A549 (cell line): ENCODE data around the gene ETFB. TPM values are rescaled to one million over a fixed set of nuclear protein-coding genes. Genes with fewer than 3 reads are reported as not detected.

Experiments
- ATAC-seq, 2 experiments: fragments of 200-7000 bp in 1 of 2; fragments of >200 bp in 1 of 2; cut with Nextera tagmentation in 1 of 2; cut with Tn5 transposase in 1 of 2; 3 replicates each; pipeline versions ENCODE4 v1.8.0 to v1.9.1; 2018 to 2020; ENCODE audit warnings: mild to moderate bottlenecking in 1 of 2, moderate library complexity in 1 of 2
- CTCF ChIA-PET: fragments of 300-600 bp; sonication (Branson Sonifier 250); formaldehyde crosslinking; extraction: SDS; loops from one replicate; lab custom pipeline; 2021; ENCODE audit warnings: antibody characterized with exemption, inconsistent platforms; lab: Yijun Ruan, JAX
- POLR2A ChIA-PET: fragments of 350-600 bp; formaldehyde crosslinking; extraction: SDS; loops from one replicate; lab custom pipeline; 2021; ENCODE audit warnings: antibody characterized with exemption, inconsistent platforms; lab: Yijun Ruan, JAX
- DNase-seq, 2 experiments: peaks; one replicate each; pipeline versions ENCODE4 v3.0.0 to v3.0.0-alpha.2; 2011 to 2016; ENCODE audit warnings: low read depth in 1 of 2, low spot score in 1 of 2
- FAIRE-seq: peaks from 2 replicates; lab custom pipeline; 2011; peaks lifted over from hg19 to GRCh38; lab: Jason Lieb, UNC
- H3K27ac ChIP-seq, 2 experiments: fragments of >200 bp; sonication (Bioruptor Twin); formaldehyde crosslinking; 3 replicates each; pipeline ENCODE4 v1.5.1; 2016 to 2017
- H3K4me1 ChIP-seq: fragments of >200 bp; sonication (Bioruptor Twin); formaldehyde crosslinking; 3 replicates; pipeline ENCODE4 v1.6.1; 2016
- H3K4me2 ChIP-seq: fragments of >200 bp; sonication (Bioruptor Twin); formaldehyde crosslinking; 3 replicates; pipeline ENCODE4 v1.6.1; 2016
- H3K4me3 ChIP-seq: fragments of >200 bp; sonication (Bioruptor Twin); formaldehyde crosslinking; 3 replicates; pipeline ENCODE4 v1.5.1; 2016
- H3K9me3 ChIP-seq: fragments of >200 bp; sonication (Bioruptor Twin); formaldehyde crosslinking; 3 replicates; pipeline ENCODE4 v1.6.1; 2016
- BHLHE40 ChIP-seq: IDR thresholded peaks from 2 replicates; pipeline ENCODE4 v1.6.1; 2012; ENCODE audit warnings: low read depth, low read length, inconsistent platforms
- CBX8 ChIP-seq: fragments of 200-600 bp; sonication (generic); IDR thresholded peaks from 2 replicates; pipeline ENCODE4 v1.6.1; 2016
- CEBPB ChIP-seq, 2 experiments: fragments of >200 bp in 1 of 2; sonication (Bioruptor Twin) in 1 of 2; formaldehyde crosslinking in 1 of 2; IDR thresholded peaks; 2 replicates each; pipeline ENCODE4 v1.6.1; 2012 to 2016
- CHD2 ChIP-seq: fragments of 150-350 bp; IDR thresholded peaks from 2 replicates; pipeline ENCODE4 v1.6.1; 2014; ENCODE audit warnings: low read length; ENCODE audit not compliant: partially characterized antibody
- EHMT2 ChIP-seq: fragments of 200-600 bp; sonication (generic); IDR thresholded peaks from 2 replicates; pipeline ENCODE4 v1.6.1; 2016; ENCODE audit warnings: antibody characterized with exemption, low read depth, mild to moderate bottlenecking, moderate library complexity
- EP300 ChIP-seq, 2 experiments: fragments of >200 bp; sonication (Bioruptor Twin); formaldehyde crosslinking; IDR thresholded peaks; 2 replicates in 1 of 2; 3 replicates in 1 of 2; pipeline ENCODE4 v1.6.1; 2016 to 2017
- ESRRA ChIP-seq: fragments of 150-350 bp; IDR thresholded peaks from 2 replicates; pipeline ENCODE4 v1.6.1; 2014; ENCODE audit warnings: mild to moderate bottlenecking, low read length, borderline replicate concordance
- FOXS1 ChIP-seq: fragments of 250-450 bp; sonication (Bioruptor Pico); IDR thresholded peaks from 2 replicates; pipeline ENCODE4 v1.5.0; 2020; ENCODE audit warnings: mild to moderate bottlenecking, moderate library complexity
- GATA3 ChIP-seq: IDR thresholded peaks from 2 replicates; pipeline ENCODE4 v1.6.1; 2012; ENCODE audit warnings: borderline replicate concordance
- HOXA7 ChIP-seq: fragments of 250-450 bp; sonication (Bioruptor Pico); IDR thresholded peaks from 2 replicates; pipeline ENCODE4 v1.5.0; 2020; ENCODE audit warnings: mild to moderate bottlenecking, moderate library complexity
- HOXB5 ChIP-seq: fragments of 250-450 bp; sonication (Bioruptor Pico); IDR thresholded peaks from 2 replicates; pipeline ENCODE4 v1.5.0; 2020; ENCODE audit warnings: mild to moderate bottlenecking, moderate library complexity
- JUNB ChIP-seq: fragments of >200 bp; sonication (Bioruptor Twin); formaldehyde crosslinking; IDR thresholded peaks from 2 replicates; pipeline ENCODE4 v1.6.1; 2016
- MYC ChIP-seq: IDR thresholded peaks from 2 replicates; pipeline ENCODE4 v1.6.1; 2012; ENCODE audit warnings: mild to moderate bottlenecking, inconsistent platforms, low read length, improper control_type of control experiment, borderline replicate concordance
- NFE2L2 ChIP-seq: fragments of 150-350 bp; conservative IDR thresholded peaks from 2 replicates; pipeline ENCODE4 v1.6.1; 2014; ENCODE audit warnings: low read length
- NPAS2 ChIP-seq: fragments of 250-450 bp; sonication (Bioruptor Pico); IDR thresholded peaks from 2 replicates; pipeline ENCODE4 v1.8.0; 2022; ENCODE audit warnings: mild to moderate bottlenecking, moderate library complexity, borderline replicate concordance
- NR3C1 ChIP-seq: fragments of >200 bp; sonication (Bioruptor Twin); formaldehyde crosslinking; IDR thresholded peaks from 3 replicates; pipeline ENCODE4 v1.6.1; 2017
- PHF8 ChIP-seq: fragments of 200-600 bp; sonication (generic); IDR thresholded peaks from 2 replicates; pipeline ENCODE4 v1.6.1; 2016; ENCODE audit warnings: low read depth, mild to moderate bottlenecking, antibody characterized with exemption, moderate library complexity, borderline replicate concordance
- POLR2A ChIP-seq: IDR thresholded peaks from 2 replicates; pipeline ENCODE4 v1.6.1; 2012; ENCODE audit warnings: mild to moderate bottlenecking, low read length
- POLR2AphosphoS2 ChIP-seq: conservative IDR thresholded peaks from 2 replicates; pipeline ENCODE4 v1.6.1; 2012; ENCODE audit warnings: low read length, improper control_type of control experiment, inconsistent platforms
- RAD21 ChIP-seq, 2 experiments: fragments of >200 bp in 1 of 2; sonication (Bioruptor Twin) in 1 of 2; formaldehyde crosslinking in 1 of 2; IDR thresholded peaks in 1 of 2; conservative IDR thresholded peaks in 1 of 2; 2 replicates in 1 of 2; 3 replicates in 1 of 2; pipeline ENCODE4 v1.6.1; 2012 to 2018; ENCODE audit warnings: inconsistent platforms in 1 of 2
- RFX5 ChIP-seq: fragments of 450-650 bp; IDR thresholded peaks from 2 replicates; pipeline ENCODE4 v1.7.1; 2014; ENCODE audit warnings: antibody characterized with exemption, mild to moderate bottlenecking, moderate library complexity
- RNF2 ChIP-seq: fragments of 200-600 bp; sonication (generic); IDR thresholded peaks from 2 replicates; pipeline ENCODE4 v1.6.1; 2016; ENCODE audit warnings: low read depth, mild to moderate bottlenecking, antibody characterized with exemption, moderate library complexity, borderline replicate concordance
- SMC3 ChIP-seq: fragments of >200 bp; sonication (Bioruptor Twin); formaldehyde crosslinking; IDR thresholded peaks from 3 replicates; pipeline ENCODE4 v1.6.1; 2018; ENCODE audit warnings: inconsistent platforms
- SREBF2 ChIP-seq: fragments of 450-650 bp; IDR thresholded peaks from 2 replicates; pipeline ENCODE4 v1.6.1; 2014; ENCODE audit warnings: mild to moderate bottlenecking, moderate library complexity
- WGBS: methylation state at CpG from one replicate; pipeline ENCODE4 v1.1.6; 2017; ENCODE audit errors: missing lambda C conversion rate; 5-methylcytosine and 5-hydroxymethylcytosine counted together
- polyA plus RNA-seq, 4 experiments: library from polyadenylated mRNA; depleted of rRNA in 3 of 4; stranded (reverse); fragments of >200 nt; fragmentation: RNase III in 1 of 4; extraction: RNeasy Plus Mini Kit Qiagen cat#74134 plus additional on column Dnase treatment in 1 of 4; gene quantifications; 2 replicates in 3 of 4; 3 replicates in 1 of 4; pipeline ENCODE4 v1.2.3, GENCODE V29; 2011 to 2017
- TF ChIP-seq, protein P1 (sequence below): fragments of >200 bp; sonication (Bioruptor Twin); formaldehyde crosslinking; IDR thresholded peaks from 2 replicates; pipeline ENCODE4 v1.6.1; 2016
- TF ChIP-seq, protein P2 (sequence below): fragments of 150-350 bp; IDR thresholded peaks from 2 replicates; pipeline ENCODE4 v1.6.1; 2014; ENCODE audit warnings: low read depth, mild to moderate bottlenecking, low read length
- TF ChIP-seq, protein P3 (sequence below): fragments of 450-650 bp; IDR thresholded peaks from 2 replicates; pipeline ENCODE4 v1.6.1; 2014; ENCODE audit warnings: antibody characterized with exemption
- TF ChIP-seq, protein P4 (sequence below): IDR thresholded peaks from 2 replicates; pipeline ENCODE4 v1.6.1; 2012

The ETFB gene
- polyA plus RNA-seq, 2 of the 4 experiments (the other 2 are of a cell fraction) = 149 to 267 TPM

DNA sequence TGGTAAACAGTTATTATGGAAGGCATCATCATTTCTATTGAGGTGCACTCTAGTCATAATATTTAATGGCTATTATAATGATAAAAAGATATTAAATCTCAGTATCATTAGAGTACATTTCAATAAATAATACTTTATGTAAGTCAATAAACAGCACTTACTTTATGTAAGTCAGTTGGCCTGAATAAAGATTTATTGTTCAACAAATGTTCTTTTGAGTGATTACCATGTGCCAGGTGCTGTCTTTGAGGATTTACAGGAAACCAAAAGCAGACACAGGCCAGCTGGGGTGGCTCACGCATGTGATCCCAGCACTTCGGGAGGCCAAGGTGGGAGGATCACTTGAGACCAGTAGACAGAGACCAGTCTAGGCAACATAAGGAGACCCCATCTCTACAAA lies 11.2 kb upstream of the ETFB start:
- FAIRE-seq = no peak
- Histone ChIP-seq H3K27ac (no peak overlapping the region), H3K4me2 (no peak overlapping the region), H3K9me3 (peaks cover 9% of the 10 kb centered on the region; the same call in 1 of the 3 replicates), H3K4me3 (no peak overlapping the region)
- CTCF ChIA-PET = interaction anchor here (1.2 kb wide), 1 partner anchor 44 kb away, joined by 4 read pairs; no protein-coding TSS in a partner anchor
- DNase-seq = no peak
- no peak for TF ChIP-seq HOXA7 (CRISPR knock-in tag)
- no peak for TF ChIP-seq POLR2AphosphoS2
- TF ChIP-seq FOXS1 (CRISPR knock-in tag) = no peak
- TF ChIP-seq, protein P1, sequence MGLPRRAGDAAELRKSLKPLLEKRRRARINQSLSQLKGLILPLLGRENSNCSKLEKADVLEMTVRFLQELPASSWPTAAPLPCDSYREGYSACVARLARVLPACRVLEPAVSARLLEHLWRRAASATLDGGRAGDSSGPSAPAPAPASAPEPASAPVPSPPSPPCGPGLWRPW = no peak
- TF ChIP-seq NFE2L2 = no peak
- no peak for TF ChIP-seq POLR2A
- TF ChIP-seq EP300 (IDR thresholded peaks at IDR 0.05) = no peak
- TF ChIP-seq MYC = no peak
- TF ChIP-seq ESRRA = no peak
- TF ChIP-seq HOXB5 (CRISPR knock-in tag) = no peak
- TF ChIP-seq CEBPB (IDR thresholded peaks at IDR 0.05) = no peak
- no peak for TF ChIP-seq RAD21 (conservative IDR thresholded peaks at IDR 0.05 in 1 of 2, IDR thresholded peaks at IDR 0.05 in 1 of 2)
- TF ChIP-seq, all 56 proteins: peak for 0
- H3K4me1 ChIP-seq = no peaks in the 10 kb centered on the region
- POLR2A ChIA-PET = no interaction called here
- ATAC-seq = no peak
- 76% methylated on average over 2 of the region's 2 CpGs for WGBS

DNA sequence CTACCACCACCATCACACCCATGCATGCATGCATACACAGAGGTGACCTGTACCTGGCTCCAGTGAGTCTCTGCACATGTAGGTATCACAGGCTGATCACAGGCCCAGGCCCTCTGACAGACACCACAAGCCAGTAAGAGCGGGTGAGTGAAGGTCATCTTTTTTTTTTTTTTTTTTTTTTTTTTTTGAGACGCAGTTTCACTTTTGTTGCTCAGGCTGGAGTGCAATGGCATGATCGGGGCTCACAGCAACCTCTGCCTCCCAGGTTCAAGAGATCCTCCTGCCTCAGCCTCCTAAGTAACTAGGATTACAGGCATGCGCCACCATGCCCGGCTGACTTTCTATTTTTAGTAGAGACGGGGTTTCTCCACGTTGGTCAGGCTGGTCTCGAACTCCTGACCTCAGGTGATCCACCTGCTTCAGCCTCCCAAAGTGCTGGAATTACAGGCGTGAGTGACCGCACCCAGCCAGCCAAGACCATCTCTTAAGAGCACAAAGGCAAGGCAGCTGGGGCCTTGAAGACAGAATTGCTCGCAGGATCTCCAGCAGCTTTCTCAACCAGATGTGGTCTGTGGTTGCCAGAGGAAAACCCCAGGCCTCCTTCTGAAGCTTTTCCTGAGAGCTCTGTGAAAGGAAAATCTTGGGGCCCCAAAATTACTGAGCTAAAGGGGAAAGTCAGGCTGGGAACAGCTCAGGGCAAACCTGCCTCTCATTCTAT lies 9.5 kb upstream of the ETFB start:
- Histone ChIP-seq H3K4me3 (no peak overlapping the region), H3K27ac (no peak overlapping the region), H3K4me2 (no peak overlapping the region), H3K4me1 (no peaks in the 10 kb centered on the region), H3K9me3 (no peaks in the 10 kb centered on the region)
- WGBS = 71% methylated on average over 11 of the region's 11 CpGs
- ChIA-PET POLR2A (no interaction called here), CTCF (no interaction called here)
- FAIRE-seq = no peak
- no peak for DNase-seq
- TF ChIP-seq BHLHE40 (no peak), CBX8 (no peak), NPAS2 (CRISPR knock-in tag) (no peak), JUNB (no peak), CEBPB (IDR thresholded peaks at IDR 0.05) (no peak), GATA3 (no peak), EHMT2 (no peak), SREBF2 (no peak), CHD2 (no peak), RNF2 (no peak), NR3C1 (no peak), PHF8 (no peak), MYC (no peak), RFX5 (no peak), SMC3 (no peak)
- TF ChIP-seq, protein P2, sequence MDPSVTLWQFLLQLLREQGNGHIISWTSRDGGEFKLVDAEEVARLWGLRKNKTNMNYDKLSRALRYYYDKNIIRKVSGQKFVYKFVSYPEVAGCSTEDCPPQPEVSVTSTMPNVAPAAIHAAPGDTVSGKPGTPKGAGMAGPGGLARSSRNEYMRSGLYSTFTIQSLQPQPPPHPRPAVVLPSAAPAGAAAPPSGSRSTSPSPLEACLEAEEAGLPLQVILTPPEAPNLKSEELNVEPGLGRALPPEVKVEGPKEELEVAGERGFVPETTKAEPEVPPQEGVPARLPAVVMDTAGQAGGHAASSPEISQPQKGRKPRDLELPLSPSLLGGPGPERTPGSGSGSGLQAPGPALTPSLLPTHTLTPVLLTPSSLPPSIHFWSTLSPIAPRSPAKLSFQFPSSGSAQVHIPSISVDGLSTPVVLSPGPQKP = no peak
- TF ChIP-seq, protein P1 = no peak
- TF ChIP-seq, protein P3, sequence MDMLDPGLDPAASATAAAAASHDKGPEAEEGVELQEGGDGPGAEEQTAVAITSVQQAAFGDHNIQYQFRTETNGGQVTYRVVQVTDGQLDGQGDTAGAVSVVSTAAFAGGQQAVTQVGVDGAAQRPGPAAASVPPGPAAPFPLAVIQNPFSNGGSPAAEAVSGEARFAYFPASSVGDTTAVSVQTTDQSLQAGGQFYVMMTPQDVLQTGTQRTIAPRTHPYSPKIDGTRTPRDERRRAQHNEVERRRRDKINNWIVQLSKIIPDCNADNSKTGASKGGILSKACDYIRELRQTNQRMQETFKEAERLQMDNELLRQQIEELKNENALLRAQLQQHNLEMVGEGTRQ = no peak
- TF ChIP-seq, protein P4, sequence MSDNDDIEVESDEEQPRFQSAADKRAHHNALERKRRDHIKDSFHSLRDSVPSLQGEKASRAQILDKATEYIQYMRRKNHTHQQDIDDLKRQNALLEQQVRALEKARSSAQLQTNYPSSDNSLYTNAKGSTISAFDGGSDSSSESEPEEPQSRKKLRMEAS = no peak
- ATAC-seq = no peak
